ENCODE data around the gene C1QL1. TPM values are rescaled to one million over a fixed set of nuclear protein-coding genes. Genes with fewer than 3 reads are reported as not detected.

C1QL1 gene
- total RNA-seq, 2 experiments from 2014 or later = 0.67 to 0.77 TPM

DNA sequence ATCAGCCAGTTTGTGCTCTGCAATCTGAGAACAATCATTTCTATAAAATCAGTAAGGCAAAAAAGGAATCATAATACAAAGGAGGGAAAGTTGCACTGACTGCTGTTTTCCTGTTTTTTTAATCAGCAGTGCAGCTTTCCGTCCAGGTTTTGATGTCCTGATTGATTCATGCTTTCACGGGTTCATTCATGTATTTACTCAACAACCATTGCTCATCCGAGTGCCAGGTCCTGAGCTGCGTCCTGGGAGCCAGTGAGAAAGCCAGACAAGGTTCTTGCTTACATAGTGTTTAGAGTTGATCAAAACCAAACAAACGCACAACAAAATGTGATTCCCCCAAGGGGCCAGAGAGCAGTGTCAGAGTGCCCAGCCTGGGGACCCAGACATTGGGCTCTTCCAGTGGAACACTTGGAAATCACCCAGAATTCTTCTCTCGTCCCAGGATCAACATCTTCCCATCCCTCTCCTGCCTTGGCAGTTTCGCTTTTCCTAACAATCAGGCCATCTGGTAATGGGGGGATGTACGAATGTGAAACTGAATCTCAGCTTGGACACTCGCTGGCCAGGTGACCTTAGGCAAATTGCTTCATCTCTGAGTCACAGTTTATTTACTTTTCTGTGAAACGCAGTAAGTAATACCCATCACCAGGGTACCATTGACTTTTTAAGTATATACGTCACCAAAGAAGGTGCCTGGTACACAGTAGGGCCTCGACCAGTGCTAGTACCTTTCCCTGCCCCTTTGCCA is 13.3 kb upstream of the C1QL1 start:
- peaks cover 2% of the 10 kb centered on the region for H3K9me3 Mint-ChIP-seq
- H3K27me3 Mint-ChIP-seq = peaks cover 20% of the 10 kb centered on the region
- no peak overlapping the region for H3K4me3 Mint-ChIP-seq
- DNase-seq = no peak
- ChIA-PET CTCF (interaction anchor here (1.1 to 2.6 kb wide), 2 partner anchors 9 to 154 kb away, joined by 4 to 9 read pairs; partner anchors contain the start of gene ACBD4), POLR2A (no interaction called here)
- H3K4me1 Mint-ChIP-seq = no peaks in the 10 kb centered on the region
- H3K36me3 Mint-ChIP-seq (ENCODE audit: low read depth) = no peaks in the 10 kb centered on the region
- no peak overlapping the region for H3K27ac Mint-ChIP-seq

DNA sequence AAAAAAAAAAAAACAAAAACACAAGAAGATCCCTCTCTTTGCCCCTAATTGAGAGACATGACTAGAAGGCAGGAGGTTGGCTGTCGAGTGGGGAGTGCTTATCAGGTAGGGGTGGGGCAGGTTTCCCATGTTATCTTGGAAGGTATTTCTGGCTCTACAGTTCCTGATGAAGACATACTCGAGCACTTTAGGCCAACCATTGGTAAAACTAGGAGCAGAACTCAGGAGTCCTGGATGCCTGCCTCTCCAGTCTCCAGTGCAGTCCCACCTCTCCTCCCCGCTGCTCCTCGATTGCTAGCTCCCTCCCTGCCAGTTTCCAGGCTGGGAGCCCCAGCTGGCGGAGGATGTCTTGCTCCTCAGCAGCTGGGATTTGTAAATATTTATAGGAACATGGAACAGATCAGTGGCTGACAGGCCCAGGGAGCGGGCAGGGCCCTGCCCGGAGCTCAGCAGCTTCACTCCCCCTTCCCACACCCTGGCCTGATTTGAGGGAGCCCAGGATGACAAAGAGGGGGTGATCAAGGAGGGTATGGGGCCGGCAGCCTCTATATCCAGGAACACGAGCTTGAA is 11.4 kb upstream of the C1QL1 start:
- H3K36me3 Mint-ChIP-seq (ENCODE audit: low read depth) = no peaks in the 10 kb centered on the region
- ChIA-PET CTCF (interaction anchor here (1.1 to 2.6 kb wide), 3 partner anchors 43 to 201 kb away, joined by 3 to 9 read pairs (median 4); partner anchors contain the start of gene ACBD4), POLR2A (no interaction called here)
- no peaks in the 10 kb centered on the region for H3K4me1 Mint-ChIP-seq
- H3K27ac Mint-ChIP-seq = no peak overlapping the region
- DNase-seq = no peak
- H3K4me3 Mint-ChIP-seq = no peak overlapping the region
- peaks cover 22% of the 10 kb centered on the region for H3K27me3 Mint-ChIP-seq
- no peaks in the 10 kb centered on the region for H3K9me3 Mint-ChIP-seq

DNA sequence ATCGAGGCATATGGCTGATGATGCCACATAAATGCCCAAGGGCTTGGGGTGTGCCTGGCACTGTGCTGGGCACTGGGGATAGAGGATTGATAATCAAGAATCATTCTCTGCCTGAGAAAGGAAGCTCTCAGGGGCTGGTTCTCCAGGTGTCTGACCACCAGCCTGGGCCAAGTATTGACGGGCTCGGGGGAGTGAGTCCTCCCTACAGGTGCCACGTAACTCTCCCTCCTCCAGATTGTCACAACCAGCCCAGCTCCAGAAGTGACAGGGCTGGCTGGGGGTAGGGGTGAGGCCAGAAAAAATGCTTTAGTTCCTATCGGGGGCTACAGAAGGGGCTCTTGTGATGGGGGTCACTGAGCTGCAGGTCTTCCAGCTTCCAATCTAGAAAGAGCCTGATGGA is 10.7 kb upstream of the C1QL1 start:
- ChIA-PET CTCF (interaction anchor here (1.1 to 2.6 kb wide), 4 partner anchors 15 to 200 kb away, joined by 3 to 9 read pairs (median 4); partner anchors contain the start of gene ACBD4), POLR2A (no interaction called here)
- no peaks in the 10 kb centered on the region for H3K4me1 Mint-ChIP-seq
- no peaks in the 10 kb centered on the region for H3K36me3 Mint-ChIP-seq (ENCODE audit: low read depth)
- H3K27me3 Mint-ChIP-seq = peaks cover 25% of the 10 kb centered on the region
- H3K27ac Mint-ChIP-seq = no peak overlapping the region
- no peak overlapping the region for H3K4me3 Mint-ChIP-seq
- no peaks in the 10 kb centered on the region for H3K9me3 Mint-ChIP-seq
- DNase-seq = no peak

DNA sequence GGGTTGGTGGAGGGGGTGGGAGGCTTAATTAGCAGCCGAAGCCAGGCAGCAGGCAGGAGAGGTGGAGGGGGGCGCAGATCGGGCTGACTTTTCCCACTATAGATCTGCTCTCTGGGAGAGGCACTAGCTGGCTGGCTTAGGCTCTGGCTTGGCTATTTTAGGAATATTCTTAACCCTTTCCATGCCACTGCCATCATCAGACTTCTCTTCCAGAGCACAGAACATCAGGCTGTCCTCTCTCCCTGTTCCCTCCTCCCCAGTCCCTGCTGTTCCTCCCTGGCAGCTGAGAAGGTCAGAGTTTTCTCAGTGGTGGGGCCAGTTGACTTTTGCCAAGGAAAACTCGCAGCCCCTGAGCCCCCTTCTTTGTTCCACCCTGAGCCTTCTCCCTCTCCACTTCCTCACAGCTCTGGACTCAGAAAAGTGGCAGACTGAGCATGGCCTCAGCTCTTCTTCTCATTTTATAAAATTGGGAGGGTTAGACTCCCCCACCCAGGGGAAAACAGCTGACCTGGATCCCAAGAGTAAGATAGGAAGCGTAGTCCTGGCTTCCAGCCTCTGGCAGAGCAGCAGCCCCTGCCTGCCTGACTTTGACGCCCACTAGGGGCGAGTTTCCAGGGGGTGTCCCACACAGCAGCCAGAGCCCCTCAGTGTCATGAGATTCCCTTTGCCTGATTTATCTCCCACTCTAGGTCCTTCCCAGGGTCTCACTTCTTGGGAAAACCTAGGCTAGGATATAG is 9.9 kb upstream of the C1QL1 start:
- Mint-ChIP-seq H3K4me1 (no peaks in the 10 kb centered on the region), H3K27me3 (peaks cover 27% of the 10 kb centered on the region), H3K4me3 (no peak overlapping the region), H3K27ac (no peak overlapping the region), H3K36me3 (ENCODE audit: low read depth) (no peaks in the 10 kb centered on the region), H3K9me3 (no peaks in the 10 kb centered on the region)
- DNase-seq = no peak
- ChIA-PET POLR2A (no interaction called here), CTCF (interaction anchor here (1.2 to 1.7 kb wide), 3 partner anchors 16 to 44 kb away, joined by 3 to 4 read pairs (median 3); no protein-coding TSS in a partner anchor)

DNA sequence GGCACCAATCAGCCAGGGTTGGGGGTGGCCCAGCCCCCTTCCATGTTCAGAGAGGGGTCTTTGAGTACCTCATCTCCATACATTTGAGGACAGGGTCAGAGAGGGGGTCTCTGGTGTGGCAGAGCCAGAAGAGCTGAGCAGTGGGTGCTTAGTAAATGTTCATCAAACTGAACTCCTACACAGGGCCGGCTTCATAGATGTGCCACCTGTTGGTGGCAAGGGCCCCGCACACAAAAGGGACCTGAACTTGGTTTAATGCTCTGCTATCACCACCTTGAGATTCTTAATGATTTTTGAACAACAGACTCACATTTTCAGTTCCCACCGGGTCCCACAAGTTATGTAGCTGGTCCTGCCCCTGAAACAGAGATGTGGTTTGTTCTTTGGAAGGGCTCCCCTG is 9.0 kb upstream of the C1QL1 start:
- Mint-ChIP-seq H3K36me3 (ENCODE audit: low read depth) (no peaks in the 10 kb centered on the region), H3K4me1 (peaks cover 3% of the 10 kb centered on the region), H3K4me3 (no peak overlapping the region), H3K27me3 (peaks cover 33% of the 10 kb centered on the region), H3K9me3 (no peaks in the 10 kb centered on the region), H3K27ac (no peak overlapping the region)
- no peak for DNase-seq
- ChIA-PET CTCF (interaction anchor here (0.6 to 1.6 kb wide), 2 partner anchors 27 to 125 kb away, joined by 3 to 4 read pairs; no protein-coding TSS in a partner anchor), POLR2A (no interaction called here)

DNA sequence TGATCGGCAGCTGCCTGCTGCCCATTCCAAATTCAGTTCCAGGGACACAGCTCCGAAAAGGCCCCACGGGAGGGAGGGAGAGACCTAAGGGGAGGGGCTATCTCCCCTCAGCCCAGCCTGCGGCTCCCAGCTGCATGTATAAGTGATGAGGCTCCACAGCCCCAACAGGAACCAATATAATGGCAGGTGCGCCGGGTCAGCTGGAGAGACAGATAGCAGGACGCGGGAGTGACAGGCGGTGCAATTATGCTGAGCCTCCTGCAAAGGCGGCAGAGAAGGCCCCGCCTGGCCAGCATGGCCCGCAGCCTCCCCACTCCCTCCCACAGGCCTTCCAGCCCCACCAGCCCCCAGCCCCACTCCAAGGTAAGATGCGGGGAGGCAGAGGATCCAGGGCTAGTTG is 8.1 kb upstream of the C1QL1 start:
- H3K36me3 Mint-ChIP-seq (ENCODE audit: low read depth) = no peaks in the 10 kb centered on the region
- H3K27me3 Mint-ChIP-seq = peaks cover 39% of the 10 kb centered on the region

DNA sequence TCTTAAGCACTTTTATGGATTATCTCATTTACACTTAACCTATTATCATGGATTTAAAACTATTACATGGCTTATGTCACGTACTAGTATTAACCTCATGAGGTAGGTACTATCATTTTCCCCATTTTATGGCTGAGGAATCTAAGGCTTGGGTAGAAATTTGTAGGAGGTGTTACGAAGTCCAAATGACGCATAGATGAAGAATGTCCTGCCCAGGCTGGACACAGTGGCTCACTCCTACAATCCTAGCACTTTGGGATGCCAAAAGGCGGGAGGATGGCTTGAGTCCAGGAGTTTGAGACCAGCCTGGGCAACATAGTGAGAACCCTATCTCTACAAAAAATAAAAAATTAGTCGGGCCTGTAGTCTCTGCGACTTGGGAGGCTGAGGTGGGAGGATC is 4.8 kb upstream of the C1QL1 start:
- Mint-ChIP-seq H3K4me3 (no peak overlapping the region), H3K9me3 (no peaks in the 10 kb centered on the region), H3K27me3 (peaks cover 57% of the 10 kb centered on the region), H3K4me1 (peaks cover 26% of the 10 kb centered on the region), H3K27ac (no peak overlapping the region), H3K36me3 (ENCODE audit: low read depth) (no peaks in the 10 kb centered on the region)
- no peak for DNase-seq
- ChIA-PET CTCF (no interaction called here), POLR2A (no interaction called here)

More for the DNA sequence above, 8.1 kb upstream of the C1QL1 start:
- no peak for DNase-seq
- no peaks in the 10 kb centered on the region for H3K9me3 Mint-ChIP-seq
- H3K27ac Mint-ChIP-seq = no peak overlapping the region
- POLR2A ChIA-PET = no interaction called here
- H3K4me1 Mint-ChIP-seq = peaks cover 7% of the 10 kb centered on the region
- CTCF ChIA-PET = no interaction called here
- no peak overlapping the region for H3K4me3 Mint-ChIP-seq

DNA sequence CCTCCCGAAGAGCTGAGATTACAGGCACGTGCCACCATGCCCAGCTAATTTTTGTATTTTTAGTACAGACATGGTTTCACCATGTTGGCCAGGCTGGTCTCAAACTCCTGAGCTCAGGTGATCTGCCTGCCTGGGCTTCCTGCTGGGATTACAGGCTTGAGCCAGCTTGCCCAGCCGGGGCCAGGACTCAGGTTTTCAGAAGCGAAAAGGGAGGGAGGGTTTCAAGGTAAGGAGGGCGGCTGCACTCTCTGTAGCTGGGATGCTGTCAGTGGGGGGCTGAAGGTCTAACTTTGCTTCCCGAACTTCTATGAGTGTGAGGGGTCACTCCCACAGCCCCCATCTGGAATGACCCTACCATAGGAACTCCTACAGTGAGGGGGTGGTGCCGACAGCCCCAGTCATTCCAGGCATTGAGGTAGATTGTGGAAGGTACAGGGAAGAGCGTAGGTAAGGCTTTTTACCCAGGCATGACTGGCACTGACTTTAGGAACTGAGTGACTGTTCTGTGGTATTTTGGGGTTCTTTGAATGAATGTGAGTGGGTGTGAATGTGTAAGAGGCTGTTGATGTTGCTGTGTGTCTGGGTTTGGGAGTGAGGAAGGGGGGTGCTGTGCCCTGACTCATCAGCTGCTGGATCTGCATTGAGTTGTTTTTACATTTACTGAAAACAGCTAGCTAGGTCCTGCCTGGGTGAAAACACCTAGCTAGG is 3.8 kb upstream of the C1QL1 start:
- ChIA-PET POLR2A (no interaction called here), CTCF (interaction anchor here (0.6 to 2.5 kb wide), 5 partner anchors 9 to 1185 kb away, joined by 3 to 9 read pairs (median 4); partner anchors contain the start of gene ACBD4)
- Mint-ChIP-seq H3K4me3 (no peak overlapping the region), H3K27me3 (peaks cover 62% of the 10 kb centered on the region), H3K9me3 (no peaks in the 10 kb centered on the region), H3K27ac (no peak overlapping the region), H3K4me1 (peaks cover 27% of the 10 kb centered on the region), H3K36me3 (ENCODE audit: low read depth) (no peaks in the 10 kb centered on the region)
- no peak for DNase-seq

DNA sequence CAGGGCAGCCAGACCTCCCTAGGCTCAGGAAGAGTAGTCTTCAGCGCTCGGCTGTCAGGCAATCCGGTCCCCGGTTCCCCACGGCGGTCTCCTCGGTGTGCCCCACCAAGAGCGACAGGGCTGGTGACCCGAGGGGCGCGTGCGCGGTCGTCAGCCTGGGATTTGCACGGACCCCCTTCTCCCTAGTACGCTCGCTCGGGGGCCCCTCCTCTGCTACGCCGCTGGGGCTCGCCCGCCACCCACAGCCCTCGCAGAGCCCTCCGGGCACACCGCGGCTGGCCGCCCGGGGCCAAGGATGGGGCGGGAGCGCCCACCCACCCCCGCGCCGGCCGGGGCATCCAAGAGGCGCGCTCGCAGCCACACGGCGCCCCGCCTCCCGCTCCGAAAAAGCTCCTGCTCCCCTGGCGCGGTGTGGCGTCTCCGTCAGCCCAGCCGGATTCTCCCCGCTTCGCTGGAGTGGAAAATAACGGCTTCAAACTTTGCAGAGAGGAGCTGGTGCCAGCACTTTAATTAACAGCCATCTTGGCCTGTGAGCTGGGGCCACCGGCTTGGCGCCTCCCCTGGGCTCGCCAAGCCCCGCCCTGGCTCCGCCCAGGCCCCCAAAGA is 2.1 kb upstream of the C1QL1 start:
- H3K27ac Mint-ChIP-seq = no peak overlapping the region
- no peak for DNase-seq
- peaks cover 31% of the 10 kb centered on the region for H3K4me1 Mint-ChIP-seq
- H3K9me3 Mint-ChIP-seq = no peaks in the 10 kb centered on the region
- ChIA-PET CTCF (interaction anchor here (0.6 to 2.5 kb wide), 5 partner anchors 10 to 165 kb away, joined by 3 to 9 read pairs (median 4); partner anchors contain the start of gene ACBD4), POLR2A (interaction anchor here (0.6 kb wide), 1 partner anchor 1508 kb away, joined by 3 read pairs; no protein-coding TSS in a partner anchor)
- H3K27me3 Mint-ChIP-seq = peaks cover 71% of the 10 kb centered on the region
- no peaks in the 10 kb centered on the region for H3K36me3 Mint-ChIP-seq (ENCODE audit: low read depth)
- peak overlapping the region; percentile 59 for H3K4me3 Mint-ChIP-seq

DNA sequence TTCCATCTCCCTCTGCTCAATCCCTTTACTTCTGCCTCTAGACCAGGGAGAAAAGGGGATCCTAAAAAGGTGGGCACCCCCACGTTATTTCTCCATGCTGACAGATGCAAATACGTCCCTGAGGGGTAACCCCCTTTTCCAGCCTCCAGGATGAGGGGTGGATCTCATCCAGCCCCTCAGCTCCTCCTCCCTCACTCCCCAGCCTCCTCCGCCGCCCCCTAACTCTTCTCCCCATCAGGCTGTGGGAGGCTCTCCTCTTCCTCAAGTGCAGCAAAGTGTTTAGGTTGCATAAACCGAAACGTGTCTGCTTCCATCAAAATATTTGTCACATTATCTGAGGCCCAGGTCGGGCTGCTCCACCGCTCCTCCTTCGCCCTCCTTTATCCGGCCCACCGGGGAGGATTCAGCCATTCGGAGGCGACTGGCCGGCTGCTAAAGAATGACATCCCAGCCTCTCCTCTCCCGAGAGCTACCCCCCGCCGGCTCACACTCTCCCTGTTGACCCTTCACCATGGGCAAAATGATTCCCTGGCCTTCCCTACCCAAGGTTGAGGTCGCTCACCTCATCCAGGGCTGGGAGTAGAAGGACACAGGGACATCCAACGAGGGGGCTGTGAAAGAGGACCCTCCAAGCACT is 1.2 kb upstream of the C1QL1 start:
- no peak overlapping the region for H3K27ac Mint-ChIP-seq
- H3K36me3 Mint-ChIP-seq (ENCODE audit: low read depth) = no peaks in the 10 kb centered on the region
- H3K27me3 Mint-ChIP-seq = peaks cover 73% of the 10 kb centered on the region
- ChIA-PET CTCF (interaction anchor here (1.1 kb wide), 1 partner anchor 11 kb away, joined by 4 read pairs; no protein-coding TSS in a partner anchor), POLR2A (no interaction called here)
- no peak for DNase-seq
- H3K4me3 Mint-ChIP-seq = peak overlapping the region; percentile 73
- peaks cover 31% of the 10 kb centered on the region for H3K4me1 Mint-ChIP-seq
- H3K9me3 Mint-ChIP-seq = no peaks in the 10 kb centered on the region

DNA sequence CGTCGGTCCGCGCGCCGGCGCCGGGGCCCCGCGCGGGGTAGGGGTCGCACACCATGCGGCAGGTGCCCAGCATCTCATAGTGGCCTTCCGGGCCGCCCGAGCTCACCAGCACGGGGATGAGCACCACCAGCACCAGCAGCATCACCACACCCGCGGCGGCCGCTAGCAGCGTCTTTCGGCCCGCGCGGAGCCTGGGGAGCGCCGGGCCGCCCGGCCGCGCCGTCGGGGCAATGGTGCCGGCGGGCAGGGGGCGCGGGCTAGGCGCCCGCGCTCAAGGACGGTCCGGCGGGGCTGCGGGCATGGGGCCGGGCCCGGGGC is 237 bp downstream of the C1QL1 start:
- ChIA-PET POLR2A (no interaction called here), CTCF (interaction anchor here (0.7 to 1.5 kb wide), 2 partner anchors 25 to 57 kb away, joined by 3 read pairs; no protein-coding TSS in a partner anchor)
- H3K27me3 Mint-ChIP-seq = peaks cover 78% of the 10 kb centered on the region
- H3K36me3 Mint-ChIP-seq (ENCODE audit: low read depth) = no peaks in the 10 kb centered on the region
- no peak for DNase-seq
- H3K4me3 Mint-ChIP-seq = no peak overlapping the region
- no peaks in the 10 kb centered on the region for H3K9me3 Mint-ChIP-seq
- no peak overlapping the region for H3K27ac Mint-ChIP-seq
- peaks cover 31% of the 10 kb centered on the region for H3K4me1 Mint-ChIP-seq

Data from activated CD4-positive, alpha-beta T cell treated with anti-CD3 and anti-CD28 coated beads, Interleukin-2, amount 10 ng/mL, durations not matched to agents 7 days and 5 days (primary cell).